Measurements from ENCODE around the gene PSMD11.

PSMD11 gene

DNA sequence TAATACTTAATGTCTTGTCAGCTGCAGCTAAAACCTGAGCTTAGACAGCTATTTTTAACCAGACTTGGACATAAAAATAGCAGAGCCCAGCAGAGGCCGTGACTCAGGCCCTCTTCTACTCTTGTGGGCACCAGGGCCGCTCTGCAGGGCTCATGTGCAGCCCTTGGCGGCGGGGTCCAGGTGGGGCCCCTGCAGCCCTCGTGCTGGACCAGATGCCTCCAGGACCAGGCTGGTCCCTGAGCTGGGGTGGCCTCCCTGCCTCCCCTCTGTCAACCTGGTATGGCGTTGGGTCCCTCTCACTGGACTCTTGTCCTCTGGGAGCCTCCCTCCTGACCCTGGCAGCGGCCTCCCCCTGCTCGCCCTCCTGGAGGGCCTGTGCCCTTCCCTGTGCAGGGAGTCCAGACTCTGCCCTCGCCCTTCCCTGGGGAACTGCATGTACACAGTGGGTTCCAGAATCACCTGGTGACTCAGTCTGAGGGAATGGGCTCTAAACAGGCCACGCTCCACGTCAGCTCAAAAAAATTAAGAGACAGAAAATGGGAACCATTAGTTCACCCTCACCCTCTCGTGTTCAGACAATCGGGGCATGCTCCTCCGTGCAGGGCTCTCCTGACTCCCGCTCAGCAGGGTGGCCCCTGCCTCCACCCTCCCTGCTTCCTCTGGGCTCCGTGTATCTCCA is 52.2 kb downstream of the PSMD11 start:
- TF ChIP-seq, protein P1, sequence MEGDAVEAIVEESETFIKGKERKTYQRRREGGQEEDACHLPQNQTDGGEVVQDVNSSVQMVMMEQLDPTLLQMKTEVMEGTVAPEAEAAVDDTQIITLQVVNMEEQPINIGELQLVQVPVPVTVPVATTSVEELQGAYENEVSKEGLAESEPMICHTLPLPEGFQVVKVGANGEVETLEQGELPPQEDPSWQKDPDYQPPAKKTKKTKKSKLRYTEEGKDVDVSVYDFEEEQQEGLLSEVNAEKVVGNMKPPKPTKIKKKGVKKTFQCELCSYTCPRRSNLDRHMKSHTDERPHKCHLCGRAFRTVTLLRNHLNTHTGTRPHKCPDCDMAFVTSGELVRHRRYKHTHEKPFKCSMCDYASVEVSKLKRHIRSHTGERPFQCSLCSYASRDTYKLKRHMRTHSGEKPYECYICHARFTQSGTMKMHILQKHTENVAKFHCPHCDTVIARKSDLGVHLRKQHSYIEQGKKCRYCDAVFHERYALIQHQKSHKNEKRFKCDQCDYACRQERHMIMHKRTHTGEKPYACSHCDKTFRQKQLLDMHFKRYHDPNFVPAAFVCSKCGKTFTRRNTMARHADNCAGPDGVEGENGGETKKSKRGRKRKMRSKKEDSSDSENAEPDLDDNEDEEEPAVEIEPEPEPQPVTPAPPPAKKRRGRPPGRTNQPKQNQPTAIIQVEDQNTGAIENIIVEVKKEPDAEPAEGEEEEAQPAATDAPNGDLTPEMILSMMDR (IDR thresholded peaks at IDR 0.05; ENCODE audit: borderline replicate concordance, extremely low read depth, low read length, poor library complexity, severe bottlenecking): no peak
- TF ChIP-seq EZH2 (IDR thresholded peaks at IDR 0.05; ENCODE audit: borderline replicate concordance, low read depth, low read length, severe bottlenecking): no peak
- no peaks in the 10 kb centered on the region for H3K79me2 ChIP-seq (ENCODE audit: insufficient read depth, low read length)
- no peak overlapping the region for H3K4me3 ChIP-seq (ENCODE audit: low read depth in 1 of 2, low read length in 2 of 2)
- H2AFZ ChIP-seq (ENCODE audit: low read depth, low read length): no peak overlapping the region
- DNase-seq: no peak
- H3K9ac ChIP-seq (ENCODE audit: low read depth, low read length): no peak overlapping the region
- no peak for ATAC-seq (ENCODE audit: insufficient read depth, low read depth)
- no peaks in the 10 kb centered on the region for H3K36me3 ChIP-seq (ENCODE audit: insufficient read depth, low read length)
- H3K9me3 ChIP-seq (ENCODE audit: insufficient read depth, low read length, severe bottlenecking): no peaks in the 10 kb centered on the region
- no peaks in the 10 kb centered on the region for H3K4me1 ChIP-seq (ENCODE audit: insufficient read depth, low read length)
- no peaks in the 10 kb centered on the region for H4K20me1 ChIP-seq (ENCODE audit: insufficient read depth, low read length)
- H3K27ac ChIP-seq (ENCODE audit: low read length): no peak overlapping the region
- H3K27me3 ChIP-seq (ENCODE audit: insufficient read depth, low read length, poor library complexity): no peaks in the 10 kb centered on the region
- no peak overlapping the region for H3K4me2 ChIP-seq (ENCODE audit: insufficient read depth, low read length)

DNA sequence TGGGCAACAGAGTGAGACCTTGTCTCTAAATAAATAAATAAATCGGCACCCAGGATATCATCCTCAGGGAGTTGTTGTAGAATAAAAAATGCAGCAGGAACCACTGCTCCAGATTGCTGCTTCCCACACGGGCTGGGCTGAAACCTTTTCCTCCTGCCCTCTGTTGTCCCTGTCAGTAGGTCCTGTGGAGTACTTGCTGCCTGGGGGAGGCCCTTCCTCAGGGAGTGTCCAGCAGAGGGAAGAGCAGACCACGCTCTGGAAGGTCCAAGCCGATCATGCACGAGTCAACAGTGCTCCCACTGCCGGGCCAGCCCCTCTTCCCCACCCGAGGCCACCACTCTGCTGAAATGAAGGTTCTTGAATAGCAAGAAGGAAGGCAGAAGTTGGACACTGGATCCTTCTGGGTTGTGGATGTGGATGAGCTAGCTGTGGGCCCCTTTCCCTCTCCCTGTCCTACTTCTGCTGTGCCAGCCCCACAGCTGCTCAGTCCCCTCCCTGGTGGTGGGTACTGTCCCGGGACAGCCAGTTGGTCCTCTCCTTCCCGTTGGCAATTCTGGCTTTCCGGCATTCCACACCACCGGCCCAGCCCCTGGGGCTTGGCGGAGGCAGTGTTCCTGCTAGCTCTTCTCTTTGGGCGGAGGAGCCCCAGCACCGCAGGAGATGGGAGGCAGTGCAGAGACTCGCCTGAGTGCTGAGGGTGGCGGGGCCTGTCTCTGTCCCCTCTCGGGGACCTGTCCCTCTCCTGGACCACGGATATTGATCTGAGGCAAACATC is 53.3 kb downstream of the PSMD11 start:
- no peak overlapping the region for H3K27ac ChIP-seq (ENCODE audit: low read length)
- no peak overlapping the region for H3K4me3 ChIP-seq (ENCODE audit: low read depth in 1 of 2, low read length in 2 of 2)
- no peaks in the 10 kb centered on the region for H3K79me2 ChIP-seq (ENCODE audit: insufficient read depth, low read length)
- H3K27me3 ChIP-seq (ENCODE audit: insufficient read depth, low read length, poor library complexity): no peaks in the 10 kb centered on the region
- peaks cover 1% of the 10 kb centered on the region for H3K4me1 ChIP-seq (ENCODE audit: insufficient read depth, low read length)
- no peaks in the 10 kb centered on the region for H3K9me3 ChIP-seq (ENCODE audit: insufficient read depth, low read length, severe bottlenecking)
- TF ChIP-seq EZH2 (IDR thresholded peaks at IDR 0.05; ENCODE audit: borderline replicate concordance, low read depth, low read length, severe bottlenecking): no peak
- TF ChIP-seq, protein P1 (IDR thresholded peaks at IDR 0.05; ENCODE audit: borderline replicate concordance, extremely low read depth, low read length, poor library complexity, severe bottlenecking): no peak
- ATAC-seq (ENCODE audit: insufficient read depth, low read depth) (no peak), DNase-seq (no peak)
- H3K36me3 ChIP-seq (ENCODE audit: insufficient read depth, low read length): no peaks in the 10 kb centered on the region
- no peak overlapping the region for H3K9ac ChIP-seq (ENCODE audit: low read depth, low read length)
- H2AFZ ChIP-seq (ENCODE audit: low read depth, low read length): no peak overlapping the region
- H4K20me1 ChIP-seq (ENCODE audit: insufficient read depth, low read length): no peaks in the 10 kb centered on the region
- no peak overlapping the region for H3K4me2 ChIP-seq (ENCODE audit: insufficient read depth, low read length)

DNA sequence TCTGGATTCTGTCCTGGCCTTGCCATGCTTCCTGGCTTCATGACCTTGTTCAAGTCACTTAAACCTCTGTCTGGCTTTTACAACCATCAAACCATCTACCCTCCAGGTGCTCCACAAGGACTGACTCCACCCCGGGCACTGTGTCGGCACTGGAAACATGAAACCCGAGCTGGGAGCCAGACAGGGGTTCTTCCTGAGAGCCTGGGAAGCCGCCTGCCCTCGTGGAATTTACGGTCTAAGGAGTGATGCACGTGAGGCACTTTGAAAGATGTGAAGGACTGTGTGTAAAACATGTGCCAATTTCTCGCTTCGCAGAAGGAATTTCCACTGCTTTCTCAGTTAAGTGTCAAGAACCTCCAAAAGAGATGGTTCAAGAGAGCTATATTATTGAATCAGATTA is 54.1 kb downstream of the PSMD11 start:
- Histone ChIP-seq H3K4me1 (ENCODE audit: insufficient read depth, low read length) (peaks cover 9% of the 10 kb centered on the region), H2AFZ (ENCODE audit: low read depth, low read length) (no peak overlapping the region), H3K4me3 (ENCODE audit: low read depth in 1 of 2, low read length in 2 of 2) (no peak overlapping the region), H3K27ac (ENCODE audit: low read length) (no peak overlapping the region), H4K20me1 (ENCODE audit: insufficient read depth, low read length) (no peaks in the 10 kb centered on the region), H3K79me2 (ENCODE audit: insufficient read depth, low read length) (no peaks in the 10 kb centered on the region), H3K27me3 (ENCODE audit: insufficient read depth, low read length, poor library complexity) (no peaks in the 10 kb centered on the region), H3K36me3 (ENCODE audit: insufficient read depth, low read length) (no peaks in the 10 kb centered on the region), H3K9me3 (ENCODE audit: insufficient read depth, low read length, severe bottlenecking) (no peaks in the 10 kb centered on the region), H3K9ac (ENCODE audit: low read depth, low read length) (no peak overlapping the region), H3K4me2 (ENCODE audit: insufficient read depth, low read length) (no peak overlapping the region)
- DNase-seq (no peak), ATAC-seq (ENCODE audit: insufficient read depth, low read depth) (no peak)
- TF ChIP-seq, protein P1 (IDR thresholded peaks at IDR 0.05; ENCODE audit: borderline replicate concordance, extremely low read depth, low read length, poor library complexity, severe bottlenecking): no peak
- no peak for TF ChIP-seq EZH2 (IDR thresholded peaks at IDR 0.05; ENCODE audit: borderline replicate concordance, low read depth, low read length, severe bottlenecking)
